Stimulated activated effector memory CD8-positive, alpha-beta T cell treated with anti-CD3 and anti-CD28 coated beads, Interleukin-12 subunit alpha, Interleukin-12 subunit beta, amount 100 ng/mL, for 72 hours (primary cell): ENCODE results near the gene CDR2.
"Not testable (repeated sequence)": the region's sequence is repeated elsewhere in the genome, so short reads cannot be mapped to it uniquely, and the experiment has no call there.

ENCODE experiments used
- ATAC-seq: fragments of 150-1000 bp; cut with Tn5 transposase; 2 replicates; pipeline ENCODE4 v1.10.0; 2021
- DNase-seq, 2 donors: peaks; one replicate each; pipeline ENCODE4 v3.0.0; 2021 to 2022; ENCODE audit warnings: low spot score in 2 of 2
- H3K27ac Mint-ChIP-seq: one replicate; pipeline ENCODE4 v1.8.0; 2022; ENCODE audit warnings: mild to moderate bottlenecking, mixed read lengths
- H3K36me3 Mint-ChIP-seq: one replicate; pipeline ENCODE4 v1.8.0; 2022; ENCODE audit warnings: mild to moderate bottlenecking, mixed read lengths
- H3K4me1 Mint-ChIP-seq: one replicate; pipeline ENCODE4 v1.8.0; 2022; ENCODE audit warnings: mixed read lengths
- H3K4me3 Mint-ChIP-seq: one replicate; pipeline ENCODE4 v1.8.0; 2022; ENCODE audit warnings: mild to moderate bottlenecking, mixed read lengths
- H3K9me3 Mint-ChIP-seq: one replicate; pipeline ENCODE4 v1.8.0; 2022; ENCODE audit warnings: mixed read lengths

Gene CDR2

DNA sequence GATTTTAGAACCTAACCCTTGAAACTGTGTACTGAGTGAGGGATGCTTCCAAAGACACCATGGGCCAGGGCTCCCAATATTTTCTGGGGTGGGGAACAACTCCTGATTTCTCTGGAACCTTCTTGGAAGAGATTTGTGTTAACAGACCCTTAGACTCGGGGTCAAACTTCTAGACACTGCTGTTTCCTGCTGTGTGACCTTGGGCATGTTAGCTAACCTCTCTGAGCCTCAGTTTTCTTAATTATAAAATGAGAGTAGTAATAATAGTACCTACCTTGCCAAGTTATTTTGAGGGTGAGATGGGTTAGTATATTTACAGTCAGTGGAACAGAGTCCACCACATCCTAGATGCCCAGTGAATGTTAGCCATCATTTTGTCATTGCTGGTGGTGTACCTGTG is 58.4 kb downstream of the CDR2 start:
- peaks cover 10% of the 10 kb centered on the region for H3K4me1 Mint-ChIP-seq
- H3K27ac Mint-ChIP-seq: peak overlapping the region; percentile 43
- ATAC-seq (no peak), DNase-seq (no peak)
- no peaks in the 10 kb centered on the region for H3K9me3 Mint-ChIP-seq
- no peak overlapping the region for H3K4me3 Mint-ChIP-seq
- H3K36me3 Mint-ChIP-seq: peaks cover 100% of the 10 kb centered on the region

- H3K4me3 Mint-ChIP-seq: no peak overlapping the region
- no peaks in the 10 kb centered on the region for H3K9me3 Mint-ChIP-seq
- H3K27ac Mint-ChIP-seq: peak overlapping the region; percentile 74
- peaks cover 4% of the 10 kb centered on the region for H3K4me1 Mint-ChIP-seq
- DNase-seq: no peak
- no peak for ATAC-seq
- H3K36me3 Mint-ChIP-seq: peaks cover 100% of the 10 kb centered on the region
Observed at GRCh38 chr16:22314661-22315626, 59.5 kb downstream of the CDR2 start.

DNA sequence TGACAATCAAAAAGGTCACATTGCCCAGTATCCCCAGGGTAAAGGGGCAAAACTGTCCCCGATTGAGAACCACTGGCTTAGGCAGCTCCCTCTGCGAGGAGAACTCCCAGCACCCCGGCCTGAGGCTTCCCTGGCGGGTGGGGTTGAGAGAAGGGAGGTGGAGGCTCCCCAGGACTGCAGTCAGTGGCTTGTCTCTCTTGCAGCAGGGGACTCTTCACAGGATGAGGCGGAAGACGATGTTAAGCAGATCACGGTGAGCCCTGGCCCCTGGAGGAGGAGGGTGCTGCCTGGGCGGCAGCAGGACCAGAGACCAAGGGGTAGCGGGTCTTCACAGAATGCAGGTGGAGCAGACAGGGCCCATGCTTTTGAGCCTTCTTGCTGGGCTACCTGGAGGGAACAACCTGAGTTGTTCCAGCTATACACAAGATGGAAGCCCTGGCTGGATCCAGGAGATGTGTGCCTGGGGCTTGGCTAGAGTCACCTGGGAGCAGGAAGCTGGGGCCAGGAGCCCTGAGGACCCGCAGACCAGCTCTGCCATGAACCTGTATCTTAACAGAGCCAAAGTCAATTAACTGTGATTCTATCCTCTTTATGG is 60.4 kb downstream of the CDR2 start:
- ATAC-seq (no peak), DNase-seq (no peak)
- Mint-ChIP-seq H3K36me3 (peaks cover 100% of the 10 kb centered on the region), H3K4me3 (no peak overlapping the region), H3K9me3 (no peaks in the 10 kb centered on the region), H3K4me1 (peaks cover 4% of the 10 kb centered on the region), H3K27ac (peak overlapping the region; percentile 74)

DNA sequence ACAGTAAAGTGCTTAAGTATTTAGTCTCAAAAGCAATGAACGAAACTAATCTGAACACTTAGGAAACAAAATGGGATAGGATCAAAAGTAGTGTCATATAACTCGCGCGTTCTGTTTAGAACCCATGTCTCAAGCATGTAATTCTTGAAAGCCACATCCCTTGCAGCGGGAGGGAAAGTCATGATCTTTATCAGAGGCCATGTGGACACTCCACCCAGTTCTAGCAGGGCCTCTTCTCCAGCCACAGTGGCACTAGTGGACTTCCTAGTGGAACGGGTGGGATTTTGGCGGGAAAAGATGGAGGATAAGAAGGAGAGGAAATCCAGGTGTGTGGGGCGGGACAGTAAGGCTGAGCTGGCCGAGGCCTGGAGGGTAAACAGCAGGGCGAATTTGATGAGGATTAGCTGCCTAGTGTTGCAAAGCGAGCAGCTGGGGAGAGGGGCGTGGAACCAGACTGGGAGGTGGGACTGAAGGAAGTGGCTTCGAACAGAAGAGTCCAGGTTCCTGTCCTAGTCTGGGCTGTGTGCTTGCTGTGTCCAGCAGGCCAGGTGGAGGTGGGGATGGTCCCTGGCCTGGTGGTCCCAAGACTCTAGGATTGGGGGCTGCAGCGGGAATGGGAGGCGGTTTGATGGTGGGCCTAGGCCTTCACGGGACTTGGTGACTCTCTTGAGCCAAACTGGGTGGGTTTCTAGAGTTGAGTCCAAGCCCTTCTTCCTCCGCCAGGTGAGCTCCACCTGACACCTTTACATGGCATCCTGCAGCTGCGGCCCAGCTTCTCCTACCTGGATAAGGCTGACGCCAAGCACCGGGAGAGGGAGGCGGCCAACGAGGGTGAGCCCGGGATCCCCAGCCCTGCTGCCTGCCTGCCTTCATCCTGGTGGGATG is 61.3 kb downstream of the CDR2 start:
- peaks cover 4% of the 10 kb centered on the region for H3K4me1 Mint-ChIP-seq
- H3K9me3 Mint-ChIP-seq: no peaks in the 10 kb centered on the region
- no peak overlapping the region for H3K4me3 Mint-ChIP-seq
- ATAC-seq: no peak
- H3K27ac Mint-ChIP-seq: peak overlapping the region; percentile 76
- peaks cover 100% of the 10 kb centered on the region for H3K36me3 Mint-ChIP-seq
- no peak for DNase-seq

DNA sequence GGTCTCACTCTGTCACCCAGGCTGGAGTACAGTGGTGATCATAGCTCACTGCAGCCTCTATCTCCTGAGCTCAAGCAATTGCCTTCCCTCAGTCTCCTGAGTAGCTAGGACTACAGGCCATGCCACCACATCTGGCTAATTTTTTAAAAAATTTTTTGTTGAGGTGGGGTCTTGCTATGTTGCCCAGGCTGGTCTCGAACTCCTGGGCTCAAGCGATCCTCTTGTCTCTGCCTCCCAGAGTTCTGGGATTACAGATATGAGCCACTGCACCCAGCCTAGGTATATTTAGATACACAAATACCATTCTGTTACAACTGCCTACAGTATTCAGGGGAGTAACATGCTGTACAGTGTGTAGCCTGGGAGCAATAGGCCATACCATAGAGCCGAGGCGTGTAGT is 62.9 kb downstream of the CDR2 start:
- DNase-seq (no peak), ATAC-seq (no peak)
- no peak overlapping the region for H3K4me3 Mint-ChIP-seq
- no peaks in the 10 kb centered on the region for H3K9me3 Mint-ChIP-seq
- peaks cover 100% of the 10 kb centered on the region for H3K36me3 Mint-ChIP-seq
- H3K27ac Mint-ChIP-seq: peak overlapping the region; percentile 76
- peaks cover 4% of the 10 kb centered on the region for H3K4me1 Mint-ChIP-seq

- DNase-seq: no peak
- H3K4me3 Mint-ChIP-seq: no peak overlapping the region
- peaks cover 15% of the 10 kb centered on the region for H3K4me1 Mint-ChIP-seq
- no peak for ATAC-seq
- peaks cover 100% of the 10 kb centered on the region for H3K36me3 Mint-ChIP-seq
- no peaks in the 10 kb centered on the region for H3K9me3 Mint-ChIP-seq
- H3K27ac Mint-ChIP-seq: no peak overlapping the region
Observed at GRCh38 chr16:22308824-22309520, 65.4 kb downstream of the CDR2 start.

DNA sequence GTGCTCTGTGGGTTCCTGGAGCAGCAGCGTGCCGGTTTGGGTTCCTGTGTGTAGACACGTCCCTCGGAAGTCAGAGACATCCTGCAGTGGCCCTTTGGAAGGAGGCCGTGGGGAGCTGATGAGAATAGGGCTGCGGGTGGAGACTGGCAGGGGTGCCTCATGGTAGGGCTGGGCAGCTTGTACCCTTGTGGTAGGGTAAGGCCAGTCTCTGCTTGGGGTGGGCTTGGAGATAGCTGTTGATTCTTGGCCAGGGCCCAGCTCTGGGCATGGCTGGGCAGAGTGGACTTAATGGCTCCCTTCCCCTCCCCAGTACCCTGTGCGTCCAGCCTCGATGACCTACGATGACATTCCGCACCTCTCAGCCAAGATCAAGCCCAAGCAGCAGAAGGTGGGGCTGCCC is 66.6 kb downstream of the CDR2 start:
- H3K27ac Mint-ChIP-seq: peak overlapping the region; percentile 30
- peaks cover 100% of the 10 kb centered on the region for H3K36me3 Mint-ChIP-seq
- no peak for DNase-seq
- no peak for ATAC-seq
- H3K4me3 Mint-ChIP-seq: no peak overlapping the region
- no peaks in the 10 kb centered on the region for H3K9me3 Mint-ChIP-seq
- H3K4me1 Mint-ChIP-seq: peaks cover 18% of the 10 kb centered on the region

DNA sequence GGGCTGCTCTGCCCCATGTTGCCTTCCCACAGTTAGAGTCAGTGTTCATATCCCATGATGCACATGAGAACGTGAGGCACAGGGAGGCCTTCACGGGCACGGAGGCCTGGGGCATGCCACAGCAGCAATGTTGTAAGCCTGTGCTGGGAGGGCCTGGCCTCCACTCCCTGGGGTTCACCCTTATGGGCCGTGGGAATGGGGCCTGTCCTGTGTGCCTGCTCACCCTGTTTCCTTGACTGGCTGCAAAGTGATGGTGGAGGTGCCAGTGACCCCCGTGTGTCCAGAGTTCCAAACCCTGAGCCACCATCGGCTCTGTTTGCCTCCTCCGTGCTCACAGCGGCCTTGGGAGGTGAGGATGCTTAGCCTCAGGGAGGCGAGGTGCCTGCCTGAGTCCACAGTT is 67.6 kb downstream of the CDR2 start:
- no peak for DNase-seq
- Mint-ChIP-seq H3K36me3 (peaks cover 100% of the 10 kb centered on the region), H3K4me3 (no peak overlapping the region), H3K9me3 (no peaks in the 10 kb centered on the region), H3K4me1 (peaks cover 27% of the 10 kb centered on the region), H3K27ac (peak overlapping the region; percentile 30)
- no peak for ATAC-seq

GRCh38 chr16:22304411-22304810 is 70.0 kb downstream of the CDR2 start:
- Mint-ChIP-seq H3K4me1 (peaks cover 46% of the 10 kb centered on the region), H3K4me3 (no peak overlapping the region), H3K9me3 (no peaks in the 10 kb centered on the region), H3K36me3 (peaks cover 99% of the 10 kb centered on the region), H3K27ac (peak overlapping the region; percentile 85)
- DNase-seq (no peak), ATAC-seq (no peak)

DNA sequence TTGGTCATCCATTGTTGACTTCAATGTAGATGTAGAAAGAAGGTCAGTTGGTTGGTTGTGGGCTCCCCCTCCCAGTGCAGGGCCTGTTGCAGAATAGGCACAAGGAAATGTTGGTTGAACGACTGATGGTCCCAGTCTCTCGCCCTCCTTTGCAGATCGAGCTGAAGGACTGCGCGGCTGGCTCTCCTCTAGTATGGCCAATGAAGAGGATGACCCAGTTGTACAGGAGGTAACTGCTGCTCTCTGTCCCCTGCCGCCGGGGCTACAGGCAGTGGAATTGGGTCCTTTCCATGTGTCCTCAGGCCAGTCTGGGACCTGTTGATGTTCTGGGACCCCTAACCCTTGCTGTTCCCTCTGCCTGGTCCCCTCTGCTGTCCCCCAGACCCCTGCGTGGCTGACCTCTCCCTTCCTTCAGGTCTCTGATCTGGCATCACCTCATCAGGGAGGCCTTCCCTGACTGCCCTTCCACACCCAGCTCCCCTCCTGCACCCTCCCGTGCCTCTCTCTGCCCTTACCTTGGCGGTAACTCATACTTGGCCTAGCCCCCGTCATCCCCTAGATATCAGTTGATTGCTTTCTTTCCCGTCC is 71.5 kb downstream of the CDR2 start:
- DNase-seq: no peak
- no peak overlapping the region for H3K4me3 Mint-ChIP-seq
- H3K4me1 Mint-ChIP-seq: peaks cover 61% of the 10 kb centered on the region
- peak overlapping the region; percentile 54 for H3K27ac Mint-ChIP-seq
- no peaks in the 10 kb centered on the region for H3K9me3 Mint-ChIP-seq
- peaks cover 99% of the 10 kb centered on the region for H3K36me3 Mint-ChIP-seq
- ATAC-seq: no peak

- not testable (repeated sequence) for ATAC-seq, H3K9me3 Mint-ChIP-seq, H3K4me3 Mint-ChIP-seq, DNase-seq
- Mint-ChIP-seq H3K36me3 (peaks cover 99% of the 10 kb centered on the region), H3K27ac (peak overlapping the region; percentile 41), H3K4me1 (peaks cover 71% of the 10 kb centered on the region)
Observed at GRCh38 chr16:22301423-22301822, 73.0 kb downstream of the CDR2 start.

GRCh38 chr16:22300427-22301071 is 73.9 kb downstream of the CDR2 start:
- H3K4me1 Mint-ChIP-seq: peaks cover 75% of the 10 kb centered on the region
- peaks cover 96% of the 10 kb centered on the region for H3K36me3 Mint-ChIP-seq
- H3K9me3 Mint-ChIP-seq: no peaks in the 10 kb centered on the region
- ATAC-seq (no peak), DNase-seq (peak in 1 of 2 donors; percentile 59)
- H3K4me3 Mint-ChIP-seq: no peak overlapping the region
- peak overlapping the region; percentile 41 for H3K27ac Mint-ChIP-seq

DNA sequence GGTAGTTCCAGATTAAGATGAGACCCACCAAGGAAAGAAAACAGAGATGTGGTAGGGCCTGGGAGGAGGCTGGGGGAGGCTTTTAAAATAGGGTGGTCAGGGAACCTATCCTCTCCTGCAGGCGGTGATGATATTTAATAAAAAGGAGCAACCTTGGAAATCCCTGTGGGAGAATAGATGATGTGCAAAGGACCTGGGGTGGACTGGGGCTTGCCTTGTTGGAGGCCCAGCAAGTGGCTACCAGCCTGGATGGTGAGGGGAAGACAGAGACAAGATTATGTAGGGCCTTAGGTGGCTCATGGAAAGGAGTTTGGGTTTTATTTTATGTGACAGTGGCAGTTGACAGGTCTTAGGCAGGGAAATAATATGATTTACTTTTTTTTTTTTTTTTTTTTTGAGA is 75.4 kb downstream of the CDR2 start:
- H3K36me3 Mint-ChIP-seq: peaks cover 81% of the 10 kb centered on the region
- H3K27ac Mint-ChIP-seq: peak overlapping the region; percentile 100
- H3K4me3 Mint-ChIP-seq: peak overlapping the region; percentile 83
- H3K4me1 Mint-ChIP-seq: peaks cover 65% of the 10 kb centered on the region
- DNase-seq: no peak
- ATAC-seq: no peak
- no peaks in the 10 kb centered on the region for H3K9me3 Mint-ChIP-seq
